Stimulated activated memory B cell treated with anti-CD40 and anti-IgM and Interleukin-4, amounts not matched to agents 10 μg/mL and 1 μg/mL and 100 μg/mL, for 72 hours (primary cell): ENCODE data around the gene HOXA4.

ENCODE experiments used
- ATAC-seq: fragments of 150-1000 bp; cut with Tn5 transposase; 2 replicates; pipeline ENCODE4 v1.10.0; 2021
- H3K27ac Mint-ChIP-seq: one replicate; pipeline ENCODE4 v1.8.0; 2022; ENCODE audit warnings: mild to moderate bottlenecking, mixed read lengths
- H3K27me3 Mint-ChIP-seq: one replicate; pipeline ENCODE4 v1.8.0; 2022; ENCODE audit warnings: mixed read lengths
- H3K36me3 Mint-ChIP-seq: one replicate; pipeline ENCODE4 v1.8.0; 2022; ENCODE audit warnings: mixed read lengths
- H3K4me1 Mint-ChIP-seq: one replicate; pipeline ENCODE4 v1.8.0; 2022; ENCODE audit warnings: mixed read lengths
- H3K4me3 Mint-ChIP-seq: one replicate; pipeline ENCODE4 v1.8.0; 2022; ENCODE audit warnings: mild to moderate bottlenecking, moderate library complexity, mixed read lengths
- H3K9me3 Mint-ChIP-seq: one replicate; pipeline ENCODE4 v1.8.0; 2022; ENCODE audit warnings: mixed read lengths

The HOXA4 gene

DNA sequence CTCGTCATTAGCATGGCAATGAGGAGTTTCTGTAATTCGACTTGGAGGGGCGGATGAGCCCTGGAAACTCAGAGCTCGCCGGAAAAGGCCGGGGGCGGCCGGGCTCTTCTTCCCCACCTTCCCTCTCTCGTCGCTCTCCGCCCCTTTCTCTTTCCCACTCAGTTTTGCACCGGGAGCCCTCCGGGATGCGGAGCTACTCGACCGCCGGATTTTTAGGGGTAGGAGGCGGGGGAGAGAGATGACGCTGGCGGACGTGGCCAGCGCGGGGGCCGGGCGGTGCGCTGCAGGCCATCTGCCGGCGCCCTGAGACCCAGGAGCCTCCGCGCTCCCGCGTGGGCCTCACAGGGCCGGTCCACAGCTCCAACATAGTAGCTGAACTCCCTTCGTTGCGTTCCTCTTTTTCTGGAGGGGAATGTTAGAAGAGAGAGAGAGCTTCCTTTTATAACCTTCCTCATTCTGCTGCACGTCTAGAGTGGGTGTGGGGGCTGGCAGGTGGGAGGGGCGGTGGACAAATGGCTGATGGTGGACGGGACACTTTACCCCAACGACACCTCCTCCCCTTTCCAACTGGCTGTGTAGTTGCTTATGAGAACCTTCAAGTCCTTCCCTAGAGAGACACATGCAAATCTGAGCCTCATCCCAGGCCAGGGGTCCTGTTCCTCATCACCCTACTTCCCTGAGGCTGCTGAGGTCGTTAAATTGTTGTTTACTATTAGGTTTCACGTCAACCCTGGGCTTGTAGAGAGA is 33.6 kb downstream of the HOXA4 start:
- peak overlapping the region; percentile 82 for H3K27ac Mint-ChIP-seq
- no peaks in the 10 kb centered on the region for H3K9me3 Mint-ChIP-seq
- H3K36me3 Mint-ChIP-seq = peaks cover 32% of the 10 kb centered on the region
- peaks cover 86% of the 10 kb centered on the region for H3K27me3 Mint-ChIP-seq
- no peak for ATAC-seq
- H3K4me1 Mint-ChIP-seq = peaks cover 43% of the 10 kb centered on the region
- H3K4me3 Mint-ChIP-seq = peak overlapping the region; percentile 88

DNA sequence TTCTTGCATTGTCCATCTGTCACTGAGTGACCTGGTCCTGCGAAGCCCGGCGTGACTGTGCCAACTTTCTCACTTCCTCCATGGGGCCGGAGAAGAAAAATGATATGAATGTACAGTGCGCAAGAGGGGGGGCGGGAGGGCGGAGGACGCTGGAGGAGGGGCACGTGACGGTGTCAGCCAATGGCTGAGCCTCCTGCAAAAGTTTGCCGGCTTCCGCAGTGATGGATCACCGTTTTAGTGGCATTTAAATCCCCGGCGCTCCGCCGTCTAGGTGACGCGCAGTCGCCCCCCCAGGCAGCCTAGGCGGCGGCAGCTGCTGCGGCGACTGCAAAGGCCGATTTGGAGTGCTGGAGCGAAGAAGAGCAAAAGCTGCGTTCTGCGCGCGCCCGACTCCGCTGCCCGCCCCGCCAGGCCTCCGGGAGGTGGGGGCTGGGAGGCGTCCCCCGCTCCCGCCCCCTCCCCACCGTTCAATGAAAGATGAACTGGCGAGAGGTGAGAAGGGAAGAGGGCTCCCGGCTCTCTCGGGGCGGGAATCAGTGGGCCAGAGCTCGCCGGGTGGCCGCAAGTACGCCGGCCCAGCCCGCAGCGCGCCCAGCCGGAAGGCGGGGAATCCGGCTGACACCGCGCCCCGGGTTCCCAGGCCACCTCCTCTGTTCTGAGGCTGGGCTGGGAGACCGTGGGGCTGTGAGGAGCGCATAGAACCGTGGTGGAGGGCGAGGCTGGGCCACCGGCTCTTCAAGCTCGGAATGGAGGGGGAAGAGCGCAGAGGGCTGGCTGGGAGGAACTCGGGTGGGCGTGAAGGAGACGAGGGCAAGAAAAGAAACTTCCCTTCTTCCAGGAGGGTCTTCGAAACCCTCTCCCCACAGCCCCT is 34.4 kb downstream of the HOXA4 start, which contains the start of gene HOXA1:
Gene HOXA1 (minus strand): TSS at position 104 of the 871 bp plus-strand sequence. CDS start 88 bp downstream, at position 16.
- Mint-ChIP-seq H3K36me3 (peaks cover 24% of the 10 kb centered on the region), H3K4me3 (peak within 1 kb of the TSS; percentile 88), H3K27ac (peak within 1 kb of the TSS; percentile 82), H3K27me3 (peaks cover 86% of the 10 kb centered on the region), H3K4me1 (peaks cover 43% of the 10 kb centered on the region), H3K9me3 (no peaks in the 10 kb centered on the region)
- ATAC-seq = peak; percentile 92

- peak overlapping the region; percentile 88 for H3K4me3 Mint-ChIP-seq
- peaks cover 15% of the 10 kb centered on the region for H3K36me3 Mint-ChIP-seq
- no peaks in the 10 kb centered on the region for H3K9me3 Mint-ChIP-seq
- peaks cover 43% of the 10 kb centered on the region for H3K4me1 Mint-ChIP-seq
- ATAC-seq = peak; percentile 44
- peak overlapping the region; percentile 82 for H3K27ac Mint-ChIP-seq
- peaks cover 86% of the 10 kb centered on the region for H3K27me3 Mint-ChIP-seq
Measured at GRCh38 chr7:27095050-27095896, 35.3 kb downstream of the HOXA4 start.

- Mint-ChIP-seq H3K36me3 (peaks cover 8% of the 10 kb centered on the region), H3K27ac (peak overlapping the region; percentile 82), H3K27me3 (peaks cover 86% of the 10 kb centered on the region), H3K4me1 (peaks cover 43% of the 10 kb centered on the region), H3K4me3 (no peak overlapping the region), H3K9me3 (no peaks in the 10 kb centered on the region)
- no peak for ATAC-seq
Measured at GRCh38 chr7:27094304-27095049, 36.1 kb downstream of the HOXA4 start.

DNA sequence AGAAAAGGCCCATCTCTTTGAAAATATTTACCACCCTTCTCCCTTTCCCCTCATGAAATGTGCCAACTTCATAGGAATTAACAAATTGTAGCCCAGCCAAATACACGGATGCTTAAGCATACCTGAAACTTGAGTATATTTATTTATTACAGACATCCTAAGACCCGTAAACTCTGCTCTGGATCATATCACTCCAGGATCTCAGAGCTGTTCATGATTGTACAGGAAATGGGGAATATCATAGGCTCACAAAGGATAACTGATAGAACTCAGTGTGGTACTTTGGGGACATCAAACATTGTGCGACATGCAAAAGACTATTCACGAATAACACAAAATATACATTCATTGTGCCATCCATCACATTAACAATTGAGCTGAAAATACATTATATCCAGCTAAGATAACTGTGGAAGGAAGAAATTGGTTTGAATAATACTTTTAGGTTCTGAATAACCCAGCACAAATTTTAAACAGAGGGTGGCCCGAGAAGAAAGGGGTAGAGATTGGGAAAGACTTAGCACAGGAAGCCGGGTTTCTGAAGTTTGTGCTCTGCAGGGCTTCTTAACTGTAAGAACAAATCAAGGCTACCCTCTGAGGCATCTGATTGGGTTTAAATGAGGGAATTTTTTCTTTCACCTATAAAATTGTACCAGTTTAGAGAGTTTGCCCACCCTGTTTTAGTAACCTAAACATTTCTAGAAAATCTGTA is 37.2 kb downstream of the HOXA4 start:
- Mint-ChIP-seq H3K9me3 (no peaks in the 10 kb centered on the region), H3K36me3 (no peaks in the 10 kb centered on the region), H3K27ac (no peak overlapping the region), H3K4me1 (peaks cover 36% of the 10 kb centered on the region), H3K4me3 (no peak overlapping the region), H3K27me3 (peaks cover 85% of the 10 kb centered on the region)
- no peak for ATAC-seq

DNA sequence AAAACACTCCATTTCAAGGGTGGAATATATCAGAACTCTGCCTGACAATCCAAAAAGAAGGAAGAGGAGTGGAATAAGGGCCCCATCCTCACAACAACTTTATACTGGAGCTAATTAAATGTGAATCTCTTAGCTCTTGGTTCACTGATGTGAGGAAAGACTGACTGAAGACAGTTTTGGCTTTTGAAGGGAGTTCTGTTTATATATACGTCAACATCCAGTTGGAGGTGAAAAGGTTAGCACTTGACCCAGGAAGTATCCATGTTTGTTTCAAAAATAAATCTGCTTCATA is 37.8 kb downstream of the HOXA4 start:
- ATAC-seq = no peak
- Mint-ChIP-seq H3K27ac (no peak overlapping the region), H3K4me3 (no peak overlapping the region), H3K27me3 (peaks cover 86% of the 10 kb centered on the region), H3K36me3 (no peaks in the 10 kb centered on the region), H3K4me1 (peaks cover 35% of the 10 kb centered on the region), H3K9me3 (no peaks in the 10 kb centered on the region)

- Mint-ChIP-seq H3K9me3 (no peaks in the 10 kb centered on the region), H3K4me1 (peaks cover 30% of the 10 kb centered on the region), H3K4me3 (no peak overlapping the region), H3K36me3 (no peaks in the 10 kb centered on the region), H3K27me3 (peaks cover 86% of the 10 kb centered on the region), H3K27ac (no peak overlapping the region)
- ATAC-seq = no peak
Measured at GRCh38 chr7:27091941-27092818, 38.4 kb downstream of the HOXA4 start.

DNA sequence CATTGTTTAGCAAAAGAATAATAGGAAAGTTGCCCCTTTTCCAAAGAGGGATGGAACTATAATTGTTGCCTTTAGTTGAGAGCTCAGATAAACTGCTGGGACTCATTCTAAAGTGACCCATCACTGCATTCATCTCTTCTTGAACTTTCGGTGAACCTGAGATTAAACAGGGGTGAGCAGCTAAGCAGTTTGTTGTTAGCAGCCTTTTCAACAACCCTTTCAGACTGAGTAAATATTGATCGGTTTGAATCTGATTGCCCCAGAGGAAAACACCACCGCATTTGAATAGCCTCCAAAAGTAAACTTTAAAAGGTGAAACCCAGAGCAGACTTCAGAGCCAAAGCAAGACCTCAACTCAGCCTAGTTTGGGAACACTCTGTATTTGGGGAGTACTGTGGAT is 39.5 kb downstream of the HOXA4 start:
- Mint-ChIP-seq H3K27me3 (peaks cover 86% of the 10 kb centered on the region), H3K36me3 (no peaks in the 10 kb centered on the region), H3K4me3 (no peak overlapping the region), H3K27ac (no peak overlapping the region), H3K4me1 (peaks cover 25% of the 10 kb centered on the region), H3K9me3 (no peaks in the 10 kb centered on the region)
- no peak for ATAC-seq

DNA sequence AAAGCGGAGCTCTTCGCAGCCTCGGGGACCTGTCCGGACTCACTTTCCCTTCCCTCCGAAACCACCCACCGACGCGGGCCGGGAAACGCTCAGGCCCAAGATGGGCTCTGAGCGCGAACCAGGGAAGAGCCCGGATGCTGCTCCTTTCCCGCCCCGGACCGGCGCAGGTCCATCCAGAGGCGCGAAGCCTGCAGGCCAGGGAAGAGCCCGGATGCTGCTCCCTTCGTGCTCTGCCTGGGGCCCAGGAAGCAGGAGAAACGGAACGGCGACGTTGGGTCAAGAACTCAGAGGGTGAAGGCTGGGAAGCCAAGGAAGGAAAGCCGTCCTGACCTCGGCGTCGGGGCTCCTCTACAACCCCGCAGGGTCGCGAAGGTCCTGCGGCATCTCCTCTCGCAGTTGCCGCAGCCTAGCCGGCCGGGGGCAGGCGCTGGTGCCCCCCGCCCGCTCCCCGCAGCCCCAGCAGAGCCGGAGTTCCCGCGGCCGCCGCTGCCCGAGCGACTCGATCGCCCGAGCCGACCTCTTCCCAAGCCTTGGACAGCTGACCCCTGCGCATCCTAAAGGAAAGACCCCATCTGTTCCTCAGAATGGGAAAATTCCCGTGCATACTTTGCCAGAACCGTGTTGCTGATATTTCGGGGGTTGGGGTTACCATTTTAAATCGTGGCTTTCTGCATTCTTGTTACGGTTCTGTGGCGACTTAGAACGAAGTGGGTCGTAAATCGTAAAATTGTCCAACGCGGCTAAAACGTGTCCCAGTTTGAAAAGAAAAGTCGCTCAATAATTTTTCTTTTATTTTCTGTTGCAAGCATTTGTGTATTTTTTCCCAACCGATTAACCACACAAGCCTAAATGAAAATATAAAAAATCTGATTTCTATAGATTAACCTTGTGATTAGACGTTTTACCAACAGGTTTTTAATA is 42.3 kb downstream of the HOXA4 start:
- peak overlapping the region; percentile 18 for H3K4me3 Mint-ChIP-seq
- H3K4me1 Mint-ChIP-seq = peaks cover 11% of the 10 kb centered on the region
- H3K27ac Mint-ChIP-seq = no peak overlapping the region
- no peak for ATAC-seq
- H3K36me3 Mint-ChIP-seq = no peaks in the 10 kb centered on the region
- H3K27me3 Mint-ChIP-seq = peaks cover 62% of the 10 kb centered on the region
- no peaks in the 10 kb centered on the region for H3K9me3 Mint-ChIP-seq

- H3K4me3 Mint-ChIP-seq = peak overlapping the region; percentile 3
- H3K4me1 Mint-ChIP-seq = peaks cover 22% of the 10 kb centered on the region
- peaks cover 17% of the 10 kb centered on the region for H3K27me3 Mint-ChIP-seq
- H3K9me3 Mint-ChIP-seq = no peaks in the 10 kb centered on the region
- no peak overlapping the region for H3K27ac Mint-ChIP-seq
- no peaks in the 10 kb centered on the region for H3K36me3 Mint-ChIP-seq
- ATAC-seq = peak; percentile 89
Measured at GRCh38 chr7:27083646-27084045, 46.9 kb downstream of the HOXA4 start.

DNA sequence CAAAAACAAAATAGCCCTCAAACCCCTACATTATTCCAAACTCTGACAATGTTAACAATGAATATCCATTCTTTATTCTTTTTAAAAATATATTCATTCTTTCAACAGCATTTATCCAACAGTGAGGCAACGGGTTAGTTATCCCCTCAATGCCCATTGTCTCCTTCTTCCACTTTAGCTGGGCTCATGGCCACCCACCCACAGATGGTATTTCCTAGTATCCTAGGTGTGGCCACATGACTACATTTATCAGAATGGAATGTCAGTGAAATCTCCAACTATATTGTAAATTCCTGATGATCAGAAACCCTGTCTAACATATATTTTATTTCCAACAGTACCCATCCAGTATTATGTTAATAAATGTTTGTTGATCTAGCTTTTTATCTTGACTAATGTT is 48.4 kb downstream of the HOXA4 start:
- H3K9me3 Mint-ChIP-seq = no peaks in the 10 kb centered on the region

GRCh38 chr7:27080844-27081436 is 49.6 kb downstream of the HOXA4 start:
- Mint-ChIP-seq H3K4me3 (no peak overlapping the region), H3K36me3 (no peaks in the 10 kb centered on the region), H3K27me3 (no peaks in the 10 kb centered on the region), H3K4me1 (peaks cover 16% of the 10 kb centered on the region), H3K27ac (no peak overlapping the region), H3K9me3 (no peaks in the 10 kb centered on the region)
- no peak for ATAC-seq

More for the DNA sequence above, 48.4 kb downstream of the HOXA4 start:
- Mint-ChIP-seq H3K27me3 (peaks cover 3% of the 10 kb centered on the region), H3K27ac (no peak overlapping the region), H3K36me3 (no peaks in the 10 kb centered on the region), H3K4me1 (peaks cover 16% of the 10 kb centered on the region), H3K4me3 (no peak overlapping the region)
- no peak for ATAC-seq
